Ovary (tissue), 3 donors: ENCODE results near the gene SLC25A51.
"Not testable (repeated sequence)": the region's sequence is repeated elsewhere in the genome, so short reads cannot be mapped to it uniquely, and the experiment has no call there.

Experiments
- CTCF ChIP-seq, 3 donors: fragments of 450-650 bp in 2 of 3; fragments of 200-600 bp in 1 of 3; IDR thresholded peaks; one replicate each; pipeline versions ENCODE4 v1.5.1 to v1.8.0; 2016 to 2022; ENCODE audit warnings: antibody characterized with exemption in 3 of 3, mild to moderate bottlenecking in 1 of 3
- EP300 ChIP-seq: sonication (generic); formaldehyde crosslinking; IDR thresholded peaks from one replicate; pipeline ENCODE4 v1.6.1; 2017; ENCODE audit warnings: antibody characterized with exemption
- POLR2A ChIP-seq: fragments of 450-650 bp; IDR thresholded peaks from one replicate; pipeline ENCODE4 v1.6.1; 2017; ENCODE audit warnings: antibody characterized with exemption, mild to moderate bottlenecking, moderate library complexity
- donor health status: DM: no; HTN: no; CAD: no.

GRCh38 chr9:37887977-37888583, 15.8 kb downstream of the SLC25A51 start:
- not testable (repeated sequence) for TF ChIP-seq CTCF (IDR thresholded peaks at IDR 0.05); POLR2A; EP300
